CD8-positive, alpha-beta memory T cell (primary cell): ENCODE results near the gene NDOR1. TPM values are rescaled to one million over a fixed set of nuclear protein-coding genes. Genes with fewer than 3 reads are reported as not detected.

Experiments
- CTCF ChIA-PET: fragments of 350-600 bp; sonication (Branson Sonifier 250); formaldehyde crosslinking; loops from one replicate; lab custom pipeline; 2021; ENCODE audit warnings: antibody characterized with exemption; lab: Charles Lee
- POLR2A ChIA-PET: fragments of 350-600 bp; sonication (Branson Sonifier 250); formaldehyde crosslinking; loops from one replicate; lab custom pipeline; 2021; ENCODE audit warnings: antibody characterized with exemption; lab: Charles Lee
- DNase-seq, 5 donors: peaks; one replicate each; pipeline versions ENCODE4 v3.0.0 to v3.0.0-alpha.2; 2020 to 2022; ENCODE audit warnings: mixed read lengths in 1 of 5
- H3K27ac ChIP-seq: one replicate; pipeline ENCODE4 v1.7.0; 2013; ENCODE audit warnings: low read depth, mild to moderate bottlenecking, low read length, moderate library complexity
- H3K27me3 ChIP-seq: 2 replicates; pipeline ENCODE4 v1.7.0; 2013; ENCODE audit warnings: low read length, mild to moderate bottlenecking; ENCODE audit not compliant: insufficient read depth, poor library complexity, severe bottlenecking
- H3K36me3 ChIP-seq: 2 replicates; pipeline ENCODE4 v1.7.0; 2013; ENCODE audit warnings: mild to moderate bottlenecking, low read length, moderate library complexity; ENCODE audit not compliant: insufficient read depth
- H3K4me1 ChIP-seq: 2 replicates; pipeline ENCODE4 v1.7.0; 2013; ENCODE audit warnings: mild to moderate bottlenecking, low read length, moderate library complexity; ENCODE audit not compliant: insufficient read depth
- H3K4me3 ChIP-seq: 2 replicates; pipeline ENCODE4 v1.7.0; 2013; ENCODE audit warnings: mild to moderate bottlenecking, low read length
- H3K9me3 ChIP-seq: 2 replicates; pipeline ENCODE4 v1.7.0; 2013; ENCODE audit warnings: mild to moderate bottlenecking, low read length
- H3K27ac Mint-ChIP-seq, 8 donors: one replicate each; pipeline ENCODE4 v1.8.0; 2020 to 2021; ENCODE audit warnings: mixed read lengths in 8 of 8, mild to moderate bottlenecking in 6 of 8, inconsistent platforms in 3 of 8, moderate library complexity in 3 of 8
- H3K27me3 Mint-ChIP-seq, 2 donors: one replicate each; pipeline ENCODE4 v1.8.0; 2020 to 2021; ENCODE audit warnings: mixed read lengths in 2 of 2, mild to moderate bottlenecking in 1 of 2, moderate library complexity in 1 of 2
- H3K36me3 Mint-ChIP-seq, 3 donors: one replicate each; pipeline ENCODE4 v1.8.0; 2020 to 2021; ENCODE audit warnings: mixed read lengths in 3 of 3, inconsistent platforms in 1 of 3, mild to moderate bottlenecking in 1 of 3
- H3K4me1 Mint-ChIP-seq, 3 donors: one replicate each; pipeline ENCODE4 v1.8.0; 2020 to 2021; ENCODE audit warnings: mixed read lengths in 3 of 3, inconsistent platforms in 1 of 3, mild to moderate bottlenecking in 1 of 3
- H3K4me3 Mint-ChIP-seq, 7 donors: one replicate each; pipeline ENCODE4 v1.8.0; 2020 to 2021; ENCODE audit warnings: mixed read lengths in 7 of 7, mild to moderate bottlenecking in 6 of 7, moderate library complexity in 4 of 7, inconsistent platforms in 2 of 7
- H3K9me3 Mint-ChIP-seq, 5 donors: one replicate each; pipeline ENCODE4 v1.8.0; 2020 to 2022; ENCODE audit warnings: mixed read lengths in 5 of 5, mild to moderate bottlenecking in 3 of 5, moderate library complexity in 2 of 5, inconsistent platforms in 1 of 5
- polyA plus RNA-seq: library from polyadenylated mRNA; unstranded; fragments of 300-500 nt; fragmentation: Illumina TruSeq; gene quantifications from one replicate; pipeline ENCODE4 v1.2.3, GENCODE V29; 2021
- total RNA-seq, 2 experiments: library from RNA; stranded (reverse); gene quantifications; one replicate each; pipeline ENCODE4 v1.2.3, GENCODE V29; 2021

NDOR1 gene
- total and polyA plus RNA-seq, 3 experiments from 2014 or later: 9.9 to 47.4 (median 45.1) TPM

- Mint-ChIP-seq H3K4me3 (no peak overlapping the region), H3K27me3 (no peaks in the 10 kb centered on the region), H3K27ac (no peak overlapping the region), H3K36me3 (peaks cover 0 to 11% (median 0%) of the 10 kb centered on the region in 3 donors), H3K9me3 (no peaks in the 10 kb centered on the region), H3K4me1 (peaks cover 4 to 13% (median 4%) of the 10 kb centered on the region in 3 donors)
- CTCF ChIA-PET: interaction anchor here (0.8 to 1.5 kb wide), 3 partner anchors 22 to 42 kb away, joined by 3 to 4 read pairs (median 3); no protein-coding TSS in a partner anchor
- POLR2A ChIA-PET: no interaction called here
- Histone ChIP-seq H3K4me3 (no peak overlapping the region), H3K9me3 (no peaks in the 10 kb centered on the region), H3K36me3 (peaks cover 4% of the 10 kb centered on the region), H3K4me1 (peaks cover 8% of the 10 kb centered on the region), H3K27me3 (no peaks in the 10 kb centered on the region), H3K27ac (no peak overlapping the region)
- DNase-seq: no peak
These were observed 11.1 kb upstream of the NDOR1 start for GRCh38 chr9:137194388-137194787.

- H3K9me3 Mint-ChIP-seq: no peaks in the 10 kb centered on the region
- no peak for DNase-seq
- peaks cover 0 to 8% (median 0%) of the 10 kb centered on the region in 3 donors for H3K36me3 Mint-ChIP-seq
- H3K36me3 ChIP-seq: peaks cover 4% of the 10 kb centered on the region
- H3K4me3 ChIP-seq: no peak overlapping the region
- no peak overlapping the region for H3K4me3 Mint-ChIP-seq
- peaks cover 0 to 12% (median 3%) of the 10 kb centered on the region in 3 donors for H3K4me1 Mint-ChIP-seq
- no peaks in the 10 kb centered on the region for H3K27me3 ChIP-seq
- H3K4me1 ChIP-seq: peaks cover 7% of the 10 kb centered on the region
- no peaks in the 10 kb centered on the region for H3K9me3 ChIP-seq
- no peaks in the 10 kb centered on the region for H3K27me3 Mint-ChIP-seq
- POLR2A ChIA-PET: no interaction called here
- H3K27ac Mint-ChIP-seq: no peak overlapping the region
- no peak overlapping the region for H3K27ac ChIP-seq
- CTCF ChIA-PET: interaction anchor here (0.8 to 1.5 kb wide), 4 partner anchors 22 to 99 kb away, joined by 3 to 4 read pairs (median 3); no protein-coding TSS in a partner anchor
These were observed 10.6 kb upstream of the NDOR1 start for GRCh38 chr9:137194909-137195308.

- no peaks in the 10 kb centered on the region for H3K27me3 ChIP-seq
- H3K27me3 Mint-ChIP-seq: no peaks in the 10 kb centered on the region
- no peaks in the 10 kb centered on the region for H3K9me3 Mint-ChIP-seq
- ChIA-PET CTCF (interaction anchor here (0.7 to 1.4 kb wide), 2 partner anchors 41 to 100 kb away, joined by 3 read pairs; no protein-coding TSS in a partner anchor), POLR2A (no interaction called here)
- no peak for DNase-seq
- peaks cover 5% of the 10 kb centered on the region for H3K4me1 ChIP-seq
- H3K4me3 ChIP-seq: no peak overlapping the region
- no peaks in the 10 kb centered on the region for H3K9me3 ChIP-seq
- H3K27ac ChIP-seq: no peak overlapping the region
- peaks cover 0 to 5% (median 0%) of the 10 kb centered on the region in 3 donors for H3K36me3 Mint-ChIP-seq
- no peak overlapping the region for H3K27ac Mint-ChIP-seq
- peaks cover 0 to 9% (median 3%) of the 10 kb centered on the region in 3 donors for H3K4me1 Mint-ChIP-seq
- peaks cover 2% of the 10 kb centered on the region for H3K36me3 ChIP-seq
- H3K4me3 Mint-ChIP-seq: no peak overlapping the region
These were observed 9.8 kb upstream of the NDOR1 start for GRCh38 chr9:137195525-137196220.

- Mint-ChIP-seq H3K4me1 (peaks cover 11 to 17% (median 11%) of the 10 kb centered on the region in 3 donors), H3K9me3 (no peaks in the 10 kb centered on the region), H3K36me3 (no peaks in the 10 kb centered on the region), H3K27ac (no peak overlapping the region), H3K27me3 (no peaks in the 10 kb centered on the region), H3K4me3 (peak overlapping the region; percentile 19 to 63 (median 38))
- ChIA-PET POLR2A (interaction anchor here (1.2 kb wide), 1 partner anchor 9 kb away, joined by 4 read pairs; no protein-coding TSS in a partner anchor), CTCF (interaction anchor here (1.2 to 3.0 kb wide), 3 partner anchors 9 to 43 kb away, joined by 3 to 9 read pairs (median 4); partner anchors contain the start of genes SSNA1 and TUBB4B)
- Histone ChIP-seq H3K9me3 (no peaks in the 10 kb centered on the region), H3K4me1 (peaks cover 17% of the 10 kb centered on the region), H3K4me3 (no peak overlapping the region), H3K27me3 (no peaks in the 10 kb centered on the region), H3K36me3 (no peaks in the 10 kb centered on the region), H3K27ac (no peak overlapping the region)
- DNase-seq: no peak
These were observed 7.2 kb upstream of the NDOR1 start for GRCh38 chr9:137198051-137198901.

GRCh38 chr9:137198902-137199283, 6.6 kb upstream of the NDOR1 start:
- Histone ChIP-seq H3K9me3 (no peaks in the 10 kb centered on the region), H3K4me1 (peaks cover 18% of the 10 kb centered on the region), H3K27ac (no peak overlapping the region), H3K27me3 (no peaks in the 10 kb centered on the region), H3K4me3 (no peak overlapping the region), H3K36me3 (no peaks in the 10 kb centered on the region)
- Mint-ChIP-seq H3K27ac (no peak overlapping the region), H3K36me3 (no peaks in the 10 kb centered on the region), H3K4me1 (peaks cover 11 to 22% (median 12%) of the 10 kb centered on the region in 3 donors), H3K4me3 (peak overlapping the region in 5 of 7 donors; percentile 19 to 63 (median 54)), H3K9me3 (no peaks in the 10 kb centered on the region), H3K27me3 (no peaks in the 10 kb centered on the region)
- DNase-seq: no peak
- POLR2A ChIA-PET: interaction anchor here (0.5 to 1.2 kb wide), 2 partner anchors 10 to 165 kb away, joined by 3 to 4 read pairs; no protein-coding TSS in a partner anchor
- CTCF ChIA-PET: interaction anchor here (1.2 to 3.0 kb wide), 3 partner anchors 10 to 42 kb away, joined by 3 to 9 read pairs (median 4); partner anchors contain the start of genes SSNA1 and TUBB4B

- no peak overlapping the region for H3K4me3 ChIP-seq
These were observed 5.9 kb upstream of the NDOR1 start for GRCh38 chr9:137199411-137200121.

More at GRCh38 chr9:137199411-137200121, 5.9 kb upstream of the NDOR1 start:
- Mint-ChIP-seq H3K4me1 (peaks cover 17 to 28% (median 19%) of the 10 kb centered on the region in 3 donors), H3K27ac (peak overlapping the region in 2 of 8 donors; percentile 57 to 73), H3K36me3 (no peaks in the 10 kb centered on the region), H3K4me3 (peak overlapping the region; percentile 32 to 81 (median 76)), H3K27me3 (no peaks in the 10 kb centered on the region), H3K9me3 (no peaks in the 10 kb centered on the region)
- no peaks in the 10 kb centered on the region for H3K36me3 ChIP-seq
- no peak for DNase-seq
- ChIA-PET POLR2A (interaction anchor here (0.5 kb wide), 1 partner anchor 166 kb away, joined by 3 read pairs; no protein-coding TSS in a partner anchor), CTCF (interaction anchor here (3.0 kb wide), 1 partner anchor 10 kb away, joined by 9 read pairs; the partner anchor contains the start of gene SSNA1)
- H3K27me3 ChIP-seq: no peaks in the 10 kb centered on the region
- peaks cover 25% of the 10 kb centered on the region for H3K4me1 ChIP-seq
- no peaks in the 10 kb centered on the region for H3K9me3 ChIP-seq
- no peak overlapping the region for H3K27ac ChIP-seq
